A673 (cell line): ENCODE results near the gene MAP7D2.

Experiments
- CTCF ChIP-seq: fragments of 300-800, 200-600 bp; sonication (generic); conservative IDR thresholded peaks from 2 replicates; pipeline ENCODE4 v1.5.1; 2017; ENCODE audit warnings: low read depth, mild to moderate bottlenecking, antibody characterized with exemption, low read length, moderate library complexity, mixed read lengths
- EZH2 ChIP-seq: fragments of 200-600 bp; sonication (generic); IDR thresholded peaks from 2 replicates; pipeline ENCODE4 v1.6.1; 2017; ENCODE audit warnings: borderline replicate concordance, low read depth, mild to moderate bottlenecking, mixed read lengths, antibody characterized with exemption, low read length; ENCODE audit not compliant: poor library complexity, severe bottlenecking

GRCh38 chrX:20141281-20142220 is 24.8 kb upstream of the MAP7D2 start, which contains the start of gene EIF1AX:
- no peak for TF ChIP-seq CTCF
- TF ChIP-seq EZH2: no peak
